Keratinocyte (primary cell): ENCODE results near the gene LINGO1. TPM values are rescaled to one million over a fixed set of nuclear protein-coding genes. Genes with fewer than 3 reads are reported as not detected.

ENCODE experiments used
- DNase-seq: peaks from one replicate; pipeline ENCODE4 v3.0.0-alpha.2; 2011; ENCODE audit warnings: low read depth, missing footprints, low spot score
- FAIRE-seq: peaks from 2 replicates; lab custom pipeline; 2011; peaks lifted over from hg19 to GRCh38; lab: Jason Lieb, UNC
- H2AFZ ChIP-seq: 2 replicates; pipeline ENCODE4 v1.6.0; 2012; ENCODE audit warnings: low read length, control low read depth, inconsistent platforms; ENCODE audit not compliant: control insufficient read depth
- H3K27ac ChIP-seq: 2 replicates; pipeline ENCODE4 v1.5.1; 2011; ENCODE audit warnings: low read length; ENCODE audit not compliant: control insufficient read depth, insufficient read depth
- H3K27me3 ChIP-seq: 3 replicates; pipeline ENCODE4 v1.6.0; 2011; ENCODE audit warnings: low read length; ENCODE audit not compliant: control insufficient read depth, insufficient read depth; ENCODE audit errors: extremely low read depth
- H3K36me3 ChIP-seq, 2 experiments: 2 replicates in 1 of 2; 3 replicates in 1 of 2; pipeline ENCODE4 v1.5.1; 2011; ENCODE audit warnings: low read length in 2 of 2, mild to moderate bottlenecking in 1 of 2; ENCODE audit not compliant: control insufficient read depth in 2 of 2, insufficient read depth in 2 of 2; ENCODE audit errors: extremely low read depth in 1 of 2
- H3K4me1 ChIP-seq: 3 replicates; pipeline ENCODE4 v1.5.1; 2011; ENCODE audit warnings: low read length; ENCODE audit not compliant: control insufficient read depth, insufficient read depth; ENCODE audit errors: extremely low read depth
- H3K4me2 ChIP-seq: 3 replicates; pipeline ENCODE4 v1.6.0; 2011; ENCODE audit warnings: low read depth, low read length; ENCODE audit not compliant: control insufficient read depth, insufficient read depth; ENCODE audit errors: extremely low read depth
- H3K4me3 ChIP-seq, 3 experiments: fragments of 200-600 bp in 1 of 3; sonication (generic) in 1 of 3; 2 replicates in 2 of 3; 3 replicates in 1 of 3; pipeline ENCODE4 v1.5.1; 2011 to 2016; ENCODE audit warnings: low read length in 3 of 3, mild to moderate bottlenecking in 3 of 3, control low read depth in 2 of 3, inconsistent platforms in 1 of 3, low read depth in 1 of 3, mixed read lengths in 1 of 3, mixed run types in 1 of 3, moderate library complexity in 1 of 3; ENCODE audit not compliant: control insufficient read depth in 2 of 3, insufficient read depth in 2 of 3; ENCODE audit errors: extremely low read depth in 1 of 3
- H3K79me2 ChIP-seq: 2 replicates; pipeline ENCODE4 v1.6.0; 2012; ENCODE audit warnings: low read length; ENCODE audit not compliant: control insufficient read depth, insufficient read depth
- H3K9ac ChIP-seq: 3 replicates; pipeline ENCODE4 v1.6.0; 2011; ENCODE audit warnings: low read length; ENCODE audit not compliant: control insufficient read depth, insufficient read depth; ENCODE audit errors: extremely low read depth
- H3K9me1 ChIP-seq: 3 replicates; pipeline ENCODE4 v1.6.0; 2011; ENCODE audit warnings: low read length; ENCODE audit not compliant: control insufficient read depth, insufficient read depth; ENCODE audit errors: extremely low read depth
- H3K9me3 ChIP-seq: 2 replicates; pipeline ENCODE4 v1.5.1; 2012; ENCODE audit warnings: low read depth, low read length; ENCODE audit not compliant: control insufficient read depth
- H4K20me1 ChIP-seq: 3 replicates; pipeline ENCODE4 v1.6.0; 2011; ENCODE audit warnings: low read length; ENCODE audit not compliant: control insufficient read depth, insufficient read depth; ENCODE audit errors: extremely low read depth
- CTCF ChIP-seq, 3 experiments: IDR thresholded peaks in 1 of 3; conservative IDR thresholded peaks in 1 of 3; optimal IDR thresholded peaks in 1 of 3; 2 replicates in 2 of 3; 3 replicates in 1 of 3; pipeline versions ENCODE3 to v1.5.1; 2011; ENCODE audit warnings: low read length in 3 of 3, mild to moderate bottlenecking in 3 of 3, moderate library complexity in 2 of 3, control low read depth in 1 of 3, inconsistent platforms in 1 of 3; ENCODE audit not compliant: insufficient read depth in 2 of 3; ENCODE audit errors: extremely low read depth in 1 of 3
- EZH2 ChIP-seq: IDR thresholded peaks from one replicate; pipeline ENCODE4 v1.6.1; 2012; ENCODE audit warnings: inconsistent platforms, mild to moderate bottlenecking, low read length, moderate library complexity
- dilution Hi-C: fragments of 300-500 bp; cut with MboI; formaldehyde crosslinking; loops from one replicate; pipeline ENCODE4 v1.7.0; 2020; ENCODE audit warnings: low sequenced_read_pairs; ENCODE audit not compliant: extremely low pct_ligation_motif_present
- polyA plus RNA-seq, 5 experiments: library from polyadenylated mRNA; depleted of rRNA in 3 of 5; stranded (reverse) in 3 of 5; stranded (forward) in 1 of 5; unstranded in 1 of 5; fragments of >200 nt; gene quantifications; 1 replicate in 1 of 5; 2 replicates in 3 of 5; 3 replicates in 1 of 5; pipeline versions ENCODE4 v1.2.1 to v1.2.3, GENCODE V29; 2011 to 2012; ENCODE audit warnings: missing spikeins in 2 of 5, low read depth in 1 of 5, low replicate concordance in 1 of 5

LINGO1 gene
- polyA plus RNA-seq, 1 donor (not counting 4 experiments of a cell fraction or from before 2014, with no cell fraction given) = not detected

- Histone ChIP-seq H3K4me1 (no peaks in the 10 kb centered on the region), H3K27me3 (peaks cover 8% of the 10 kb centered on the region), H3K27ac (no peak overlapping the region), H3K36me3 (no peaks in the 10 kb centered on the region), H3K9me1 (no peaks in the 10 kb centered on the region), H3K4me3 (no peak overlapping the region), H2AFZ (no peak overlapping the region), H3K9me3 (no peaks in the 10 kb centered on the region), H3K9ac (no peak overlapping the region), H3K79me2 (no peaks in the 10 kb centered on the region), H3K4me2 (no peak overlapping the region), H4K20me1 (no peaks in the 10 kb centered on the region)
- FAIRE-seq (no peak), DNase-seq (no peak)
- dilution Hi-C loops = no loop called here
- TF ChIP-seq EZH2 = no peak
- TF ChIP-seq CTCF (optimal IDR thresholded peaks at IDR 0.05 in 1 of 3, IDR thresholded peaks at IDR 0.05 in 1 of 3, conservative IDR thresholded peaks at IDR 0.05 in 1 of 3; ENCODE audit: extremely low read depth in 1 of 3, insufficient read depth in 2 of 3, low read length in 3 of 3) = no peak
Observed at GRCh38 chr15:77592758-77593157, 40.0 kb downstream of the LINGO1 start.

- DNase-seq = no peak
- H3K9me3 ChIP-seq = no peaks in the 10 kb centered on the region
- H3K36me3 ChIP-seq = no peaks in the 10 kb centered on the region
- no peak overlapping the region for H3K4me3 ChIP-seq
- H3K27ac ChIP-seq = no peak overlapping the region
- dilution Hi-C loops = no loop called here
- H4K20me1 ChIP-seq = no peaks in the 10 kb centered on the region
- no peak overlapping the region for H3K9ac ChIP-seq
- no peak for FAIRE-seq
- no peaks in the 10 kb centered on the region for H3K79me2 ChIP-seq
- TF ChIP-seq CTCF (optimal IDR thresholded peaks at IDR 0.05 in 1 of 3, IDR thresholded peaks at IDR 0.05 in 1 of 3, conservative IDR thresholded peaks at IDR 0.05 in 1 of 3; ENCODE audit: extremely low read depth in 1 of 3, insufficient read depth in 2 of 3, low read length in 3 of 3) = no peak
- TF ChIP-seq EZH2 = no peak
- H3K27me3 ChIP-seq = peaks cover 8% of the 10 kb centered on the region
- no peaks in the 10 kb centered on the region for H3K4me1 ChIP-seq
- H2AFZ ChIP-seq = no peak overlapping the region
- H3K9me1 ChIP-seq = no peaks in the 10 kb centered on the region
- no peak overlapping the region for H3K4me2 ChIP-seq
Observed at GRCh38 chr15:77591968-77592613, 40.6 kb downstream of the LINGO1 start.
